Right lung (tissue), 10 donors: Measurements from ENCODE around the gene ARHGAP30. TPM values are rescaled to one million over a fixed set of nuclear protein-coding genes. Genes with fewer than 3 reads are reported as not detected.
"Not testable (repeated sequence)": the region's sequence is repeated elsewhere in the genome, so short reads cannot be mapped to it uniquely, and the experiment has no call there.

Source experiments
- DNase-seq, 2 donors: peaks; one replicate each; pipeline ENCODE4 v3.0.0-alpha.2; 2013
- long read RNA-seq, 8 donors: transcript quantifications; one replicate each; lab custom pipeline, GENCODE V29; 2026
- polyA plus RNA-seq, 5 donors: library from polyadenylated mRNA; unstranded; fragments of 120-200 nt; gene quantifications; one replicate each; pipeline versions ENCODE4 v1.2.1 to v1.2.3, GENCODE V29; 2013; ENCODE audit warnings: inconsistent platforms in 1 of 5, low replicate concordance in 1 of 5; ENCODE audit not compliant: insufficient read length in 5 of 5, insufficient read depth in 1 of 5

Gene ARHGAP30
- polyA plus RNA-seq = 1 to 10 TPM; 2.8 to 4.7 (median 3.9) TPM
- long read RNA-seq, donor 1 = 0 reads
- long read RNA-seq, donor 2, full-length matches to known transcripts = 1 of 8 reads
- long read RNA-seq, donor 2, partial matches to known transcripts = 7 of 8 reads
- long read RNA-seq, donor 2, other reads (novel, unspliced or antisense) = 0 of 8 reads
- long read RNA-seq, donor 3, full-length matches to known transcripts = 1 of 1 reads
- long read RNA-seq, donor 3, partial matches to known transcripts = 0 of 1 reads
- long read RNA-seq, donor 3, other reads (novel, unspliced or antisense) = 0 of 1 reads
- long read RNA-seq, donor 4 = 0 reads
- long read RNA-seq, donor 5, partial matches to known transcripts = 7 of 7 reads
- long read RNA-seq, donor 5, other reads (novel, unspliced or antisense) = 0 of 7 reads
- long read RNA-seq, donor 6, partial matches to known transcripts = 8 of 8 reads
- long read RNA-seq, donor 6, other reads (novel, unspliced or antisense) = 0 of 8 reads
- long read RNA-seq, donor 7 = 0 reads
- long read RNA-seq, donor 8 = 0 reads

- no peak for DNase-seq
Observed at GRCh38 chr1:161069731-161070270, at the start of gene ARHGAP30. Gene ARHGAP30, minus strand, starts transcription at chr1:161069891. Its CDS starts 267 bp downstream, at chr1:161069624.

- DNase-seq = peak; percentile 87 to 89
Observed at GRCh38 chr1:161117759-161118581, 48.3 kb upstream of the ARHGAP30 start, which contains the start of the genes NIT1 and PFDN2. Gene NIT1, plus strand, starts transcription at chr1:161118105. Its CDS starts 72 bp downstream, at chr1:161118177. Gene PFDN2, minus strand, starts transcription at chr1:161118037. Its CDS starts 11 bp downstream, at chr1:161118026.

- not testable (repeated sequence) for DNase-seq
Observed at GRCh38 chr1:161115961-161116360, 46.3 kb upstream of the ARHGAP30 start.

GRCh38 chr1:161115132-161115711 lies 45.5 kb upstream of the ARHGAP30 start:
- no peak for DNase-seq

- DNase-seq = no peak
Observed at GRCh38 chr1:161114556-161114955, 44.9 kb upstream of the ARHGAP30 start.

GRCh38 chr1:161113915-161114314 lies 44.2 kb upstream of the ARHGAP30 start:
- no peak for DNase-seq

- no peak for DNase-seq
Observed at GRCh38 chr1:161111527-161111926, 41.8 kb upstream of the ARHGAP30 start.

GRCh38 chr1:161111117-161111516 lies 41.4 kb upstream of the ARHGAP30 start:
- no peak for DNase-seq

GRCh38 chr1:161106431-161106830 lies 36.7 kb upstream of the ARHGAP30 start:
- no peak for DNase-seq

GRCh38 chr1:161100556-161100955 lies 30.9 kb upstream of the ARHGAP30 start:
- DNase-seq = no peak

GRCh38 chr1:161099090-161099802 lies 29.6 kb upstream of the ARHGAP30 start:
- DNase-seq = no peak

GRCh38 chr1:161098210-161099068 lies 28.7 kb upstream of the ARHGAP30 start, which contains the start of gene KLHDC9:
Gene KLHDC9, plus strand, starts transcription at chr1:161098361. Its CDS starts 175 bp downstream, at chr1:161098536.
- peak; percentile 68 to 75 for DNase-seq

GRCh38 chr1:161096530-161096929 lies 26.8 kb upstream of the ARHGAP30 start:
- peak in 1 of 2 donors; percentile 67 for DNase-seq

- no peak for DNase-seq
Observed at GRCh38 chr1:161096015-161096414, 26.3 kb upstream of the ARHGAP30 start.

GRCh38 chr1:161095230-161095629 lies 25.5 kb upstream of the ARHGAP30 start:
- no peak for DNase-seq

GRCh38 chr1:161094481-161094880 lies 24.8 kb upstream of the ARHGAP30 start:
- DNase-seq = no peak

GRCh38 chr1:161092621-161093028 lies 22.9 kb upstream of the ARHGAP30 start:
- DNase-seq = no peak

- no peak for DNase-seq
Observed at GRCh38 chr1:161091796-161092507, 22.3 kb upstream of the ARHGAP30 start.

- DNase-seq = no peak
Observed at GRCh38 chr1:161091093-161091492, 21.4 kb upstream of the ARHGAP30 start.
